ENCODE data around the gene APOC4. TPM values are rescaled to one million over a fixed set of nuclear protein-coding genes. Genes with fewer than 3 reads are reported as not detected.
"Not testable (repeated sequence)": the region's sequence is repeated elsewhere in the genome, so short reads cannot be mapped to it uniquely, and the experiment has no call there.

APOC4 gene
- total and polyA plus RNA-seq, 7 donors: not detected

GRCh38 chr19:44914433-44915206 is 27.4 kb upstream of the APOC4 start, which contains the start of gene APOC1:
Gene APOC1, plus strand, starts transcription at chr19:44914608. Its CDS starts 284 bp downstream, at chr19:44914892.
- H3K27ac ChIP-seq; intact Hi-C loops (cut with DNase I); H3K9me3 ChIP-seq; H3K4me1 ChIP-seq; H3K36me3 ChIP-seq (ENCODE audit: insufficient read depth in 1 of 2, low read depth in 1 of 2): not testable (repeated sequence)
- 3 to 12% (median 6%) methylated on average over 25 to 27 of the region's 28 CpGs for WGBS, 3 donors
- DNase-seq: peak; percentile 84 to 91
- H3K4me3 ChIP-seq: peak within 1 kb of the TSS; percentile 64
- ATAC-seq: peak; percentile 88 to 95 (median 90)
- H3K27me3 ChIP-seq (ENCODE audit: insufficient read depth in 3 of 3, low read length in 2 of 3): peaks cover 0 to 26% (median 0%) of the 10 kb centered on the region in 3 donors

- Histone ChIP-seq H3K4me3 (no peak overlapping the region), H3K27me3 (ENCODE audit: insufficient read depth in 3 of 3, low read length in 2 of 3) (peaks cover 0 to 11% (median 2%) of the 10 kb centered on the region in 3 donors), H3K27ac (no peak overlapping the region), H3K9me3 (no peaks in the 10 kb centered on the region), H3K4me1 (no peaks in the 10 kb centered on the region), H3K36me3 (ENCODE audit: insufficient read depth in 1 of 2, low read depth in 1 of 2) (no peaks in the 10 kb centered on the region)
- ATAC-seq (no peak), DNase-seq (no peak)
- intact Hi-C loops (cut with DNase I): no loop called here
- WGBS, 3 donors: 69 to 78% (median 70%) methylated on average over 8 of the region's 8 CpGs
- TF ChIP-seq CTCF (IDR thresholded peaks at IDR 0.05): no peak
Measured at GRCh38 chr19:44924243-44924725, 17.8 kb upstream of the APOC4 start.

- H3K27me3 ChIP-seq (ENCODE audit: insufficient read depth in 3 of 3, low read length in 2 of 3): peaks cover 0 to 11% (median 2%) of the 10 kb centered on the region in 3 donors
- 10 to 25% (median 15%) methylated on average over 8 of the region's 8 CpGs for WGBS, 3 donors
- H3K36me3 ChIP-seq (ENCODE audit: insufficient read depth in 1 of 2, low read depth in 1 of 2): no peaks in the 10 kb centered on the region
- no peak for TF ChIP-seq CTCF (IDR thresholded peaks at IDR 0.05)
- intact Hi-C loops (cut with DNase I): no loop called here
- no peaks in the 10 kb centered on the region for H3K9me3 ChIP-seq
- DNase-seq: peak; percentile 84 to 94
- no peaks in the 10 kb centered on the region for H3K4me1 ChIP-seq
- peak; percentile 51 to 66 (median 58) for ATAC-seq
- H3K27ac ChIP-seq: no peak overlapping the region
- H3K4me3 ChIP-seq: no peak overlapping the region
Measured at GRCh38 chr19:44925114-44925891, 16.7 kb upstream of the APOC4 start.

- ATAC-seq: peak; percentile 19 to 39 (median 20)
- H3K27ac ChIP-seq; H3K36me3 ChIP-seq (ENCODE audit: insufficient read depth in 1 of 2, low read depth in 1 of 2); H3K9me3 ChIP-seq; H3K4me1 ChIP-seq; DNase-seq; intact Hi-C loops (cut with DNase I): not testable (repeated sequence)
- H3K27me3 ChIP-seq (ENCODE audit: insufficient read depth in 3 of 3, low read length in 2 of 3): peaks cover 0 to 11% (median 2%) of the 10 kb centered on the region in 3 donors
- peak overlapping the region; percentile 46 for H3K4me3 ChIP-seq
- 36 to 53% (median 50%) methylated on average over 13 to 18 of the region's 19 CpGs for WGBS, 3 donors
Measured at GRCh38 chr19:44926245-44927077, 15.6 kb upstream of the APOC4 start.

GRCh38 chr19:44927746-44928145 is 14.3 kb upstream of the APOC4 start:
- no peak for DNase-seq
- H3K27ac ChIP-seq: no peak overlapping the region
- H3K4me1 ChIP-seq: no peaks in the 10 kb centered on the region
- intact Hi-C loops (cut with DNase I): no loop called here
- H3K4me3 ChIP-seq: no peak overlapping the region
- H3K27me3 ChIP-seq (ENCODE audit: insufficient read depth in 3 of 3, low read length in 2 of 3): peaks cover 0 to 11% (median 2%) of the 10 kb centered on the region in 3 donors
- ATAC-seq: no peak
- H3K36me3 ChIP-seq (ENCODE audit: insufficient read depth in 1 of 2, low read depth in 1 of 2): no peaks in the 10 kb centered on the region
- 34 to 41% (median 39%) methylated on average over 5 of the region's 5 CpGs for WGBS, 3 donors
- no peak for TF ChIP-seq CTCF (IDR thresholded peaks at IDR 0.05)
- no peaks in the 10 kb centered on the region for H3K9me3 ChIP-seq
